ENCODE measurements around the gene CATSPERZ. TPM values are rescaled to one million over a fixed set of nuclear protein-coding genes. Genes with fewer than 3 reads are reported as not detected.
"Not testable (repeated sequence)": the region's sequence is repeated elsewhere in the genome, so short reads cannot be mapped to it uniquely, and the experiment has no call there.

Gene CATSPERZ
- total RNA-seq, 1 donor from 2014 or later: not detected

- ATAC-seq: no peak
- intact Hi-C loops (cut with micrococcal nuclease): no loop called here
- DNase-seq: no peak
Measured at GRCh38 chr11:64296830-64297698, 3.1 kb upstream of the CATSPERZ start.

DNA sequence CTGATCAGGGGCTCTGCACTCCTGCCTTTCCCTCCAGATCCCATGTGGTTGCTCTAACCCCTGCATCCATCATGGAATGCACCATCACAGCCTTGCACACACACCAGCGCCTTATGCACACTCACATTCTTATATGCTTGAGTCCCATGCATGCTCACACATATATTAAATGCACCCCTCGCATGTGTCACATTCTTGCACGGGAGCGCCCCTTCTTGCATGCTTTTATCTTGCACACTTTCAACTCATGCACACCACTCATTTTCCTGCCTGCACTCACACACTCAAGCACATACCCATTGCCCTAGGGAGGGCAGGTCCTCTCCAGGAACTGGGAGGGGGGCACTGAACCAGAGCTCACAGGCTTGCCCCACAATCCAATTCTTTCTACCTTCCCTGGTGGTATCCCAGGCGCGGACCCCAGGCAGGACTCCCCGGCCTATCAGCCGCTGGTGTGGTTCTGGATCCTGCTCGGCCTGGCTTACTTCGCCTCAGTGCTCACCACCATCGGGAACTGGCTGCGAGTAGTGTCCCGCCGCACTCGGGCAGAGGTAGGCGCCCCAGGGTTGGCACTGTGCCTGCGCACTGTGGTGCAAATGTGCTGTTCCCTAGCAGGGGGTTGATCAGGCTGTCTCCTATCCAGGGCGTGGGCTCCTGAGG is 2.3 kb upstream of the CATSPERZ start:
- DNase-seq (no peak), ATAC-seq (no peak)
- intact Hi-C loops (cut with micrococcal nuclease): no loop called here

- DNase-seq (peak; percentile 87), ATAC-seq (peak; percentile 67)
- intact Hi-C loops (cut with micrococcal nuclease): no loop called here
Measured at GRCh38 chr11:64298966-64299846, 952 bp upstream of the CATSPERZ start.

DNA sequence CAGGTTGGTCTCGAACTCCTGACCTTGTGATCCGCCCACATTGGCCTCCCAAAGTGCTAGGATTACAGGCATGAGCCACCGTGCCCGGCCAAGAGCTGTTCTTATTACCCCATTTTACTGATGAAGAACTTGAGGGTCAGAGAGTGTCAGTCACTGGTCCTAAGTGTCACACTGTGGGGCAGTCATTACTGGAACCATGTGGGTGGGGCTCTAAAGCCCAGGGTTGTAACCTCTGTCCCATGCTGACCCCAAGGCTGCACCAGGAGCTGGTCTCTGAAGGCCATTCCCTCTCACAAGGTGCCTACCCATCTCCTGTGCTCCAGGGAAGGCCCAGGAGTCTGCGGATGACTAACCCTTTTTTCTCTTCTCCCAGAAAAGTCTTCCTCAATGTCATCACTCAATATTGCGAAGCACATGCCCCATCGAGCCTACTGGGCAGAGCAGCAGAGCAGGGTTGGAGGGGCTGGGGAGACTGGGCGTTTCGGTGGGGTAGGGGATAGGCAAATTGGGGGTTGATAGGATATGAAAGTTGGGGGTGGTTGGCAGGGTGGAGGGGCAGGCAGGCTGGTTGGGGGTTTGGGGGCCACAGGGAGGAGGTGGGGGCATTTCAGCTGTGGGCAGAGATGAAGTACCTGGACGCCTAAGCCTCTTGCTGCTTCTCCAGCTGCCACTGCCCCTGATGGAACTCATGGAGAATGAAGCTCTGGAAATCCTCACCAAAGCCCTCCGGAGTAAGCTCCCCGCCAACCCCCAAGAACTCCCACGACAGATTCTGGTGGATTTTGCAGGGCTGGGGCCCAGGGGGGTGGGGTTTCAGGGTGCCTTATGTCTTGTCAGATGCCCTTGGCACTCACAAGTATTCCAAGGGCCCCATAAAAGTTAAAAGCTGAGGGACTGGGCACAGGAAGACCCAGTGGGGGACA is 3.2 kb downstream of the CATSPERZ start:
- intact Hi-C loops (cut with micrococcal nuclease): no loop called here
- DNase-seq (peak; percentile 32), ATAC-seq (no peak)

DNA sequence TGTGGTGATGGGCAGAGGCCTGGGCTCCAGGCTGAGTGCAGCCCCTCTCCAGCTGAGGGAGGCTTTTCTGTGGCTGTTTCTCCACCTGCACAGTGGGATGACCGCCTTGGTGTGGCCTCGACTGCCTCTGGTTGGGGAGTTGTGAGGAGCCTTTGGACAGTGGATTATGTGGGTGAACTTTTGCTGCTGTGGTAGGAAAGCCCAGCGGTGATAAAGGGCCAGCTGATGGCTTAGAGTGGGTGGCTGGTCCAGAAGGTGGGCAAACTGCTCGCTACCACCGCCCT is 3.8 kb downstream of the CATSPERZ start:
- DNase-seq (no peak), ATAC-seq (no peak)
- intact Hi-C loops (cut with micrococcal nuclease): no loop called here

- intact Hi-C loops (cut with micrococcal nuclease): no loop called here
- ATAC-seq (peak; percentile 52), DNase-seq (peak; percentile 98)
Measured at GRCh38 chr11:64304316-64305072, 4.3 kb downstream of the CATSPERZ start.

DNA sequence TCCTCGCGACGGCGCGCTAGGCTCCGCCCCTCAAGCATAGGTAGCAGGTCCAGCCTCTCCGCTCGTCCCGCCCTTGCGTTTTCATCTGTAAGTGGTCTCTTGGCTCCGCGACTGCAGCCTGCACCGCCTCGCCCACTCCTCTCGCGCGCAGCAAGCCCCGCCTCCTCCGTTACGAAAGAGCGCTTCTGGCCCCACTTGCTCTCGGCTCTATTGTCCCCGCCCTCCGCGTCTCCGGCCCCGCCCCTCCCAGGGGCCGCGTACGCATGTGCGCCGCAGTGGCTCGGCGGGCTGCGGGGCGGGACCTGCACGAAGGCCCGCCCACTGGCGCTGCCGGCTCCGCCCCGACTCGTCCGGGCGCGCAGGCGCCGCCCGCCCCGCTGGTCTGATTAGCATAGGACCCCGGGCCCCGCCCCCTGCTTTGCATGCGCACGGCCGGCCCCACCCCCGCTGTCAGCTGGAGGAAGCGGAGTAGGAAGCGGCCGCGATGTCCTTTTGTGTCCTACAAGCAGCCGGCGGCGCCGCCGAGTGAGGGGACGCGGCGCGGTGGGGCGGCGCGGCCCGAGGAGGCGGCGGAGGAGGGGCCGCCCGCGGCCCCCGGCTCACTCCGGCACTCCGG is 5.0 kb downstream of the CATSPERZ start, which contains the start of gene ESRRA:
TSS of gene ESRRA (plus strand) at position 450 of the 616 bp plus-strand sequence. CDS start 1,656 bp downstream, outside the sequence.
- peak; percentile 88 for ATAC-seq
- DNase-seq: peak; percentile 100
- intact Hi-C loops (cut with micrococcal nuclease): no loop called here

DNA sequence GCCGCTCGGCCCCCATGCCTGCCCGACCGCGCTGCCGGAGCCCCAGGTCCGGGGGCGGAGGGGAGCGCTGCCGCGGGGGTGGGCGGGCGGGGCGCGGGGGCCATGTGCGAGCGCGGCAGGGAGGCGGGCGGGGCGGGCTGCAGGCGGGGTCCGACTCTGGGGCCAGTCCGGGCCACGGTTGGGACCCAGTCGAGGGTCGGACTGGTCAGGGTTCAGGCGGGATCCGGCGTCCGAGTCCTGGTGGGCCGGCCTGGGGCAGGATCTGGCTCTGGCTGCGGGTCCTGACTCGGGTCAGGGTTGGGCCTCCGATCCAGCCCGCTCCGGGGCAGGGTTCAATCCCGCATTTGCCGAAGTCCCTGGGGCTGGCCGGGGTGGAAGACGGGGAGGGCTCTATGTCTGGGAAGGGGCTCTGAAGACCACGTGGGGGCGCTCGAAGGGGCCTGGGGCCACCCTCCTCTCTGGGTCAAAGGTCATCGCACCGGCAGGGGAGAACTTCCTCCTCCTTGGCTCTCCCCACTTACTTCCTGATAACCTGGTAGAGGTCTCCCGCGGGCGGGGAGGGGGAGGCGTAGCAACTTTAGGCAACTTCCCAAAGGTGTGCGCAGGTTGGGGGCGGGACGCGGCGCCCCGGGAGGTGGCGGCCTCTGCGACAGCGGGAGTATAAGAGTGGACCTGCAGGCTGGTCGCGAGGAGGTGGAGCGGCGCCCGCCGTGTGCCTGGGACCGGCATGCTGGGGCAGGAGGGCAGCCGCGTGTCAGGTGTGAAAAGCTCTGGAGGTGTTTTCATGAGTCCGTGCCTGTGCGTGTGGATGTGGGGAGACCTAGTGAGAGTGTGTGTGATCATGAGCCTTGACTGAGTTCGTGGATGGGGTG is 5.8 kb downstream of the CATSPERZ start:
- intact Hi-C loops (cut with micrococcal nuclease): no loop called here
- peak; percentile 83 for DNase-seq
- peak; percentile 26 for ATAC-seq

DNA sequence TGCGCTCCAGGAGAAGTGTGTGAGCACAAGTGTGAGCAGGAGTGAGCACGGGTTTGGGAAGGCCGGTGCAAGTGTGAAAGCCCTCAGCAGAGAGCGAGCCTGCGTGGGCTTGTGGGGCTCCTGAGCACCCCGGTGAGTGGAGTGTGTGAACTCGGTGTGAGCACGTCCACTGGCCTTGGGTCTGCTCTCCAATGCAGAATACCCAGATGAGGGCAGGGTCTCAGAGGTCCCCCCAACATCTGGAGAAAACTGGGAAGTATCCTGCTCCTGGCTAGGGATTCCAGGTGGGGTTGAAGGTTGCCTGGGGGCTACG is 6.4 kb downstream of the CATSPERZ start:
- intact Hi-C loops (cut with micrococcal nuclease): no loop called here
- ATAC-seq: no peak
- no peak for DNase-seq

DNA sequence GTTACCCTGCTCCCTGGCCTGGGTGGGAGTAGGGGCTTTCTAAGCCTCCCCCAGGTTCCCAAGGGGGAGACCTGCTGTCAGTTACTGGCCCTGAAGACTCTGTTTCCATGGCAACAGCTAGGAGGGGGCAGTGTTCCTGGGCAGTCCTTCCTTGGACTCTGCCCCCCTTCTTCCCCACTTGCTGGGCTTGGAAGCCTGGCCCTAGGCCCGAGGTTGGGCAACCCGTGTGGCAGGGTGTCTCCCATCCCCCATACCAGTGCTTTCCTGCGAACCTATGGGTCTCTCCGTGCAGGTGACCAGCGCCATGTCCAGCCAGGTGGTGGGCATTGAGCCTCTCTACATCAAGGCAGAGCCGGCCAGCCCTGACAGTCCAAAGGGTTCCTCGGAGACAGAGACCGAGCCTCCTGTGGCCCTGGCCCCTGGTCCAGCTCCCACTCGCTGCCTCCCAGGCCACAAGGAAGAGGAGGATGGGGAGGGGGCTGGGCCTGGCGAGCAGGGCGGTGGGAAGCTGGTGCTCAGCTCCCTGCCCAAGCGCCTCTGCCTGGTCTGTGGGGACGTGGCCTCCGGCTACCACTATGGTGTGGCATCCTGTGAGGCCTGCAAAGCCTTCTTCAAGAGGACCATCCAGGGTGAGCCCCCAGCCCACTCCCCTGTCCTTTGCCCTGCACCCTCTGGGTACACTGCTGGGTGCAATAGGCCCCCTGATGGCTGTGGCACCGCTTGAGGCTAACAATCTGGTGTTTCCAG is 6.9 kb downstream of the CATSPERZ start:
- peak; percentile 61 for DNase-seq
- intact Hi-C loops (cut with micrococcal nuclease): no loop called here
- ATAC-seq: no peak

DNA sequence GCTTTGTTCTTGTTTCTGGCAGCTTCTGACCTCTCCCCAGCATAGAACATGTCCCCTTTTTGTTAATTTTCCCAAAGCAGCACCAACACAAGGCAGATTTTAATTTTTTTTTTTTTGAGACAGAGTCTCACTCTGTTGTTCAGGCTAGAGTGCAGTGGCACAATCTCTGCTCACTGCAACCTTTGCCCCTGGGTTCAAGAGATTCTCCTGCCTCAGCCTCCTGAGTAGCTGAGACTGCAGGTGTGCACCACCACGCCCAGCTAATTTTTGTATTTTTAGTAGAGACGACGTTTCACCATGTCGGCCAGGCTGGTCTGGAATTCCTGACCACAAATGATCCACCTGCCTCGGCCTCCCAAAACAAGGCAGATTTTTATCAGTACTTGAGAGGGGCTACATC is 7.6 kb downstream of the CATSPERZ start:
- intact Hi-C loops (cut with micrococcal nuclease); DNase-seq; ATAC-seq: not testable (repeated sequence)

GRCh38 chr11:64312947-64313346 is 12.8 kb downstream of the CATSPERZ start:
- intact Hi-C loops (cut with micrococcal nuclease): no loop called here
- DNase-seq (no peak), ATAC-seq (no peak)

GRCh38 chr11:64313491-64314145 is 13.5 kb downstream of the CATSPERZ start:
- peak; percentile 8 for ATAC-seq
- intact Hi-C loops (cut with micrococcal nuclease): no loop called here
- peak; percentile 82 for DNase-seq

DNA sequence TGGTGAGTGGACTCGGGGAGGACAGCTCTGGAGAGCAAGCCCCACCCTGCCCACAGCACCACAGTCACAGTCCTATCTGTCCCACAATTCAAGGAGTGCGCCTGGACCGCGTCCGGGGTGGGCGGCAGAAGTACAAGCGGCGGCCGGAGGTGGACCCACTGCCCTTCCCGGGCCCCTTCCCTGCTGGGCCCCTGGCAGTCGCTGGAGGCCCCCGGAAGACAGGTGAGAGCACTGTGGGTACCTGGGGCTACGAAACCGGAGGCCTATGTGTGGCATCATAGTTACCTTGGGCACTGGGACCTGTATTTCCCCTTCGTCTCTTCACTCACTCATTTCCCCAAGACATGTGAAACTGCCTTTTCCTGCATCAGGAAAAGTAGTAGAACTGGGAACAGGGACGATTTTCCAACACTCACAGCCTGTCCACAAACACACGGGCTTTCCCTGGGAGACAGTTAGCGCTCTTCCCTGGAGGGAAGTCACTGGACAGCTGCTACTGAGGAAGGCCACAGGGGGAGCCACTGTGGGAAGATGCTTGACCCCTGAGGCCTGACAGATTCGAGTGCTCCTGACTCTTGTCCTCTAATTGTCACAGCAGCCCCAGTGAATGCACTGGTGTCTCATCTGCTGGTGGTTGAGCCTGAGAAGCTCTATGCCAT is 14.1 kb downstream of the CATSPERZ start:
- intact Hi-C loops (cut with micrococcal nuclease): no loop called here
- ATAC-seq (no peak), DNase-seq (no peak)
